OCI-LY1 (cell line): Measurements from ENCODE around the gene OR6J1.

ENCODE experiments used
- H2AFZ ChIP-seq: fragments of 200-600 bp; sonication (generic), shearing (Covaris generic); 2 replicates; pipeline ENCODE4 v1.6.0; 2014; ENCODE audit warnings: antibody characterized with exemption, mild to moderate bottlenecking, low read length
- H3F3A ChIP-seq: fragments of 200-600 bp; sonication (generic), shearing (Covaris generic); 2 replicates; pipeline ENCODE4 v1.6.0; 2014; ENCODE audit warnings: mild to moderate bottlenecking, antibody characterized with exemption, low read length, moderate library complexity; ENCODE audit not compliant: insufficient read depth
- H3K27ac ChIP-seq: fragments of 200-600 bp; sonication (generic); 2 replicates; pipeline ENCODE4 v1.5.1; 2014; ENCODE audit warnings: low read length, mixed run types, mild to moderate bottlenecking, low read depth; ENCODE audit not compliant: poor library complexity, severe bottlenecking
- H3K27me3 ChIP-seq: fragments of 200-600 bp; sonication (generic); 2 replicates; pipeline ENCODE4 v1.6.0; 2014; ENCODE audit warnings: antibody characterized with exemption, mild to moderate bottlenecking, low read length, moderate library complexity; ENCODE audit not compliant: insufficient read depth
- H3K36me3 ChIP-seq: fragments of 200-600 bp; sonication (generic); 2 replicates; pipeline ENCODE4 v1.6.1; 2014; ENCODE audit warnings: mild to moderate bottlenecking, antibody characterized with exemption, low read length, moderate library complexity, mixed read lengths; ENCODE audit not compliant: insufficient read depth
- H3K4me1 ChIP-seq: fragments of 200-600 bp; sonication (generic); 2 replicates; pipeline ENCODE4 v1.5.1; 2014; ENCODE audit warnings: mild to moderate bottlenecking, low read length, moderate library complexity; ENCODE audit not compliant: insufficient read depth, severe bottlenecking
- H3K4me2 ChIP-seq: fragments of 200-600 bp; sonication (generic), shearing (Covaris generic); 2 replicates; pipeline ENCODE4 v1.6.1; 2014; ENCODE audit warnings: low read length
- H3K4me3 ChIP-seq: fragments of 200-600 bp; sonication (generic); 2 replicates; pipeline ENCODE4 v1.5.1; 2014; ENCODE audit warnings: low read length, low read depth, mild to moderate bottlenecking, mixed read lengths; ENCODE audit not compliant: poor library complexity, severe bottlenecking
- H3K79me2 ChIP-seq: fragments of 200-600 bp; shearing (Covaris generic); 2 replicates; pipeline ENCODE4 v1.6.1; 2016; ENCODE audit warnings: mixed run types, low read length, mixed read lengths; ENCODE audit not compliant: insufficient read depth
- H3K9ac ChIP-seq: fragments of 200-600 bp; sonication (generic), shearing (Covaris generic); 2 replicates; pipeline ENCODE4 v1.6.1; 2014; ENCODE audit warnings: mild to moderate bottlenecking, low read length, mixed read lengths
- H3K9me2 ChIP-seq: fragments of 200-600 bp; sonication (generic), shearing (Covaris generic); 2 replicates; pipeline ENCODE4 v1.6.1; 2014; ENCODE audit warnings: low read depth, mild to moderate bottlenecking, low read length, mixed read lengths
- H3K9me3 ChIP-seq: fragments of 200-600 bp; shearing (Covaris generic); 2 replicates; pipeline ENCODE4 v1.6.1; 2014; ENCODE audit warnings: low read length, mixed read lengths
- H4K20me1 ChIP-seq: fragments of 200-600 bp; sonication (generic), shearing (Covaris generic); 2 replicates; pipeline ENCODE4 v1.6.0; 2016; ENCODE audit warnings: mild to moderate bottlenecking, low read length; ENCODE audit not compliant: insufficient read depth
- CTCF ChIP-seq: fragments of 200-600 bp; sonication (generic), shearing (Covaris generic); IDR thresholded peaks from 2 replicates; pipeline ENCODE4 v1.5.1; 2017; ENCODE audit warnings: mild to moderate bottlenecking, antibody characterized with exemption, low read length, moderate library complexity, mixed read lengths
- EZH2 ChIP-seq: fragments of 200-600 bp; sonication (generic), shearing (Covaris generic); IDR thresholded peaks from 2 replicates; pipeline ENCODE4 v1.8.0; 2017; ENCODE audit warnings: borderline replicate concordance, mixed run types, mild to moderate bottlenecking, antibody characterized with exemption, low read length, moderate library complexity, mixed read lengths

OR6J1 gene

GRCh38 chr14:22657861-22658260 lies 13.7 kb upstream of the OR6J1 start:
- H3K27me3 ChIP-seq, result no peaks in the 10 kb centered on the region
- H3K4me2 ChIP-seq, result no peak overlapping the region
- H3K36me3 ChIP-seq, result no peaks in the 10 kb centered on the region
- no peak overlapping the region for H3K4me3 ChIP-seq
- H3F3A ChIP-seq, result no peaks in the 10 kb centered on the region
- H3K9me3 ChIP-seq, result no peaks in the 10 kb centered on the region
- no peaks in the 10 kb centered on the region for H3K79me2 ChIP-seq
- no peak overlapping the region for H3K27ac ChIP-seq
- H4K20me1 ChIP-seq, result no peaks in the 10 kb centered on the region
- H3K9me2 ChIP-seq, result no peaks in the 10 kb centered on the region
- H2AFZ ChIP-seq, result no peak overlapping the region
- H3K9ac ChIP-seq, result no peak overlapping the region
- no peak for TF ChIP-seq EZH2
- TF ChIP-seq CTCF, result peak; percentile 53
- no peaks in the 10 kb centered on the region for H3K4me1 ChIP-seq

- Histone ChIP-seq H3F3A (no peaks in the 10 kb centered on the region), H3K36me3 (no peaks in the 10 kb centered on the region), H3K4me3 (no peak overlapping the region), H3K79me2 (no peaks in the 10 kb centered on the region), H3K27me3 (no peaks in the 10 kb centered on the region), H3K4me2 (no peak overlapping the region), H3K9me2 (no peaks in the 10 kb centered on the region), H2AFZ (no peak overlapping the region), H3K9me3 (no peaks in the 10 kb centered on the region), H3K9ac (no peak overlapping the region), H3K27ac (no peak overlapping the region), H3K4me1 (no peaks in the 10 kb centered on the region), H4K20me1 (no peaks in the 10 kb centered on the region)
- no peak for TF ChIP-seq EZH2
- TF ChIP-seq CTCF, result no peak
These were observed 13.0 kb upstream of the OR6J1 start for GRCh38 chr14:22656945-22657731.

- Histone ChIP-seq H3K27ac (no peak overlapping the region), H3K9me2 (no peaks in the 10 kb centered on the region), H3K9ac (no peak overlapping the region), H2AFZ (no peak overlapping the region), H3K4me1 (no peaks in the 10 kb centered on the region), H4K20me1 (no peaks in the 10 kb centered on the region), H3K4me2 (no peak overlapping the region), H3K4me3 (no peak overlapping the region), H3K27me3 (no peaks in the 10 kb centered on the region), H3K9me3 (no peaks in the 10 kb centered on the region), H3K79me2 (no peaks in the 10 kb centered on the region), H3K36me3 (no peaks in the 10 kb centered on the region), H3F3A (no peaks in the 10 kb centered on the region)
- no peak for TF ChIP-seq CTCF
These were observed 12.1 kb upstream of the OR6J1 start for GRCh38 chr14:22656226-22656625.
